GM12878 (cell line): ENCODE measurements around the gene TSPYL4. TPM values are rescaled to one million over a fixed set of nuclear protein-coding genes. Genes with fewer than 3 reads are reported as not detected.

Experiments used
- ATAC-seq: fragments of 200-7000 bp; cut with Tn5 transposase; 3 replicates; pipeline ENCODE4 v1.9.1; 2020; ENCODE audit warnings: mild to moderate bottlenecking, moderate library complexity
- BruUV-seq: library from RNA; stranded (reverse); fragments of 400-500 nt; replicated peaks from 2 replicates; lab custom pipeline; 2021; lab: Mats Ljungman, UMichigan
- CTCF ChIA-PET: fragments of 300-600 bp; sonication (Branson Sonifier 250); formaldehyde crosslinking; extraction: SDS; loops from one replicate; lab custom pipeline; 2021; ENCODE audit warnings: inconsistent platforms; lab: Yijun Ruan, JAX
- POLR2A ChIA-PET: fragments of 350-600 bp; formaldehyde crosslinking; extraction: SDS; loops from one replicate; lab custom pipeline; 2021; ENCODE audit warnings: inconsistent platforms; lab: Charles Lee
- RAD21 ChIA-PET: fragments of 300-600 bp; sonication (Branson Sonifier 250); formaldehyde crosslinking; loops from one replicate; lab custom pipeline; 2023; ENCODE audit warnings: antibody characterized with exemption; ENCODE audit not compliant: unreplicated experiment; lab: Charles Lee
- SMC1A ChIA-PET: fragments of 300-600 bp; sonication (Branson Sonifier 250); formaldehyde crosslinking; loops from one replicate; lab custom pipeline; 2023; ENCODE audit not compliant: unreplicated experiment, uncharacterized antibody; lab: Charles Lee
- DNase-seq: peaks from one replicate; pipeline ENCODE4 v3.0.0-alpha.2; 2011; ENCODE audit warnings: low read depth, low spot score
- FAIRE-seq: peaks from 3 replicates; lab custom pipeline; 2011; peaks lifted over from hg19 to GRCh38; lab: Jason Lieb, UNC
- H2AFZ ChIP-seq: 2 replicates; pipeline ENCODE4 v1.6.0; 2011; ENCODE audit warnings: low read depth, low read length, control low read depth; ENCODE audit not compliant: control insufficient read depth
- H3K27ac ChIP-seq: 2 replicates; pipeline ENCODE4 v1.5.1; 2011; ENCODE audit warnings: control low read depth; ENCODE audit not compliant: control insufficient read depth, insufficient read depth
- H3K27me3 ChIP-seq, 2 experiments: replicated peaks in 1 of 2; 2 replicates each; pipeline versions ENCODE4 v1.6.0 to v1.6.1; 2011; ENCODE audit warnings: low read length in 1 of 2; ENCODE audit not compliant: control insufficient read depth in 2 of 2, insufficient read depth in 2 of 2
- H3K36me3 ChIP-seq, 2 experiments: 2 replicates each; pipeline ENCODE4 v1.5.1; 2011; ENCODE audit warnings: low read length in 1 of 2; ENCODE audit not compliant: control insufficient read depth in 2 of 2, insufficient read depth in 2 of 2
- H3K4me1 ChIP-seq: 2 replicates; pipeline ENCODE4 v1.6.1; 2011; ENCODE audit warnings: mild to moderate bottlenecking, low read length, moderate library complexity, mixed read lengths; ENCODE audit not compliant: control insufficient read depth, insufficient read depth
- H3K4me2 ChIP-seq: 2 replicates; pipeline ENCODE4 v1.6.0; 2011; ENCODE audit warnings: control low read depth; ENCODE audit not compliant: control insufficient read depth, insufficient read depth
- H3K4me3 ChIP-seq: fragments of 200-600 bp; sonication (generic); 2 replicates; pipeline ENCODE4 v1.5.1; 2016
- H3K79me2 ChIP-seq: 2 replicates; pipeline ENCODE4 v1.6.0; 2011; ENCODE audit warnings: low read length; ENCODE audit not compliant: control insufficient read depth, insufficient read depth
- H3K9ac ChIP-seq: 2 replicates; pipeline ENCODE4 v1.8.0; 2011; ENCODE audit warnings: low read length, control low read depth, mixed read lengths; ENCODE audit not compliant: control insufficient read depth, insufficient read depth
- H3K9me3 ChIP-seq: replicated peaks from 3 replicates; pipeline ENCODE4 v1.5.1; 2011; ENCODE audit warnings: mild to moderate bottlenecking, low read length; ENCODE audit not compliant: control insufficient read depth, insufficient read depth
- H4K20me1 ChIP-seq: 2 replicates; pipeline ENCODE4 v1.6.0; 2011; ENCODE audit not compliant: control insufficient read depth, insufficient read depth
- CBX3 ChIP-seq: fragments of 200-600 bp; sonication (generic); IDR thresholded peaks from 2 replicates; pipeline ENCODE4 v1.6.1; 2016; ENCODE audit warnings: low read depth, borderline replicate concordance
- EP300 ChIP-seq, 2 experiments: fragments of 150-350 bp in 1 of 2; IDR thresholded peaks; 2 replicates each; pipeline ENCODE4 v1.6.1; 2011 to 2012; ENCODE audit warnings: low read depth in 2 of 2, low read length in 2 of 2, borderline replicate concordance in 1 of 2, improper control_type of control experiment in 1 of 2, inconsistent platforms in 1 of 2; ENCODE audit not compliant: control insufficient read depth in 1 of 2
- HCFC1 ChIP-seq: fragments of 150-350 bp; IDR thresholded peaks from 2 replicates; pipeline ENCODE4 v1.6.1; 2014; ENCODE audit warnings: low read length
- HDAC2 ChIP-seq: fragments of 200-600 bp; sonication (generic); IDR thresholded peaks from 2 replicates; pipeline ENCODE4 v1.6.1; 2017
- RAD21 ChIP-seq: IDR thresholded peaks from 2 replicates; pipeline ENCODE4 v1.6.1; 2011; ENCODE audit warnings: mild to moderate bottlenecking, low read depth, low read length, moderate library complexity; ENCODE audit not compliant: insufficient read depth
- SMC3 ChIP-seq: IDR thresholded peaks from 2 replicates; pipeline ENCODE4 v1.6.1; 2011; ENCODE audit warnings: low read length, improper control_type of control experiment, borderline replicate concordance
- SREBF1 ChIP-seq: IDR thresholded peaks from 2 replicates; pipeline ENCODE4 v1.6.1; 2012; ENCODE audit warnings: mild to moderate bottlenecking, low read length
- SREBF2 ChIP-seq: IDR thresholded peaks from 2 replicates; pipeline ENCODE4 v1.6.1; 2012; ENCODE audit warnings: mild to moderate bottlenecking, low read length
- SRF ChIP-seq, 2 experiments: IDR thresholded peaks; 2 replicates each; pipeline ENCODE4 v1.6.1; 2011; ENCODE audit warnings: low read depth in 2 of 2, low read length in 2 of 2, mild to moderate bottlenecking in 1 of 2, moderate library complexity in 1 of 2
- TCF7 ChIP-seq: IDR thresholded peaks from 2 replicates; pipeline ENCODE4 v1.6.1; 2014; ENCODE audit warnings: antibody characterized with exemption, borderline replicate concordance
- ZNF384 ChIP-seq: IDR thresholded peaks from 2 replicates; pipeline ENCODE4 v1.6.1; 2012; ENCODE audit warnings: low read depth, mild to moderate bottlenecking, low read length, improper control_type of control experiment, borderline replicate concordance
- ZSCAN29 ChIP-seq: fragments of 450-650 bp; IDR thresholded peaks from 2 replicates; pipeline ENCODE4 v1.6.1; 2017; ENCODE audit warnings: mild to moderate bottlenecking, moderate library complexity
- WGBS: methylation state at CpG from one replicate; pipeline ENCODE4 v1.1.6; 2016; ENCODE audit warnings: low lambda C conversion rate; ENCODE audit not compliant: insufficient replicate concordance, insufficient coverage; ENCODE audit errors: missing lambda C conversion rate; 5-methylcytosine and 5-hydroxymethylcytosine counted together
- in situ Hi-C: fragments of 300-500 bp; cut with MboI; formaldehyde crosslinking; loops from 9 replicates; pipeline ENCODE4 v1.14.3; 2018; ENCODE audit warnings: mixed read lengths
- intact Hi-C: fragments of 100-400 bp; cut with micrococcal nuclease; formaldehyde crosslinking; loops from one replicate; pipeline ENCODE4 v1.14.2; 2022; ENCODE audit not compliant: unreplicated experiment
- polyA plus RNA-seq, 11 experiments: library from polyadenylated mRNA; depleted of rRNA in 4 of 11; unstranded in 6 of 11; stranded (reverse) in 5 of 11; fragments of >200 nt; fragmentation: Nextera tagmentation in 4 of 11; fragmentation: Illumina TruSeq in 1 of 11; extraction: Ambion mirVana in 4 of 11; extraction: Trizol in 1 of 11; gene quantifications; 1 replicate in 1 of 11; 2 replicates in 10 of 11; pipeline versions ENCODE4 v1.2.1 to v1.2.3, GENCODE V29; 2011 to 2016; ENCODE audit warnings: inconsistent platforms in 2 of 11, missing spikeins in 2 of 11, low read depth in 1 of 11
- total RNA-seq, 4 experiments: library from RNA; depleted of rRNA in 3 of 4; stranded (reverse); fragments of >200 nt in 3 of 4; fragmentation: Illumina TruSeq in 1 of 4; extraction: Trizol in 1 of 4; gene quantifications; 2 replicates each; pipeline versions ENCODE4 v1.2.1 to v1.2.3, GENCODE V29; 2013 to 2021
- TF ChIP-seq, protein P1 (sequence below): IDR thresholded peaks from 2 replicates; pipeline ENCODE4 v1.6.1; 2012; ENCODE audit warnings: low read depth, low read length, improper control_type of control experiment
- TF ChIP-seq, protein P2 (sequence below): IDR thresholded peaks from 2 replicates; pipeline ENCODE4 v1.6.1; 2011; ENCODE audit warnings: low read depth, mild to moderate bottlenecking, low read length, moderate library complexity, borderline replicate concordance; ENCODE audit errors: extremely low read depth

The TSPYL4 gene
- total and polyA plus RNA-seq, 10 of the 15 experiments (the other 5 are each of a cell fraction or from before 2014, with no cell fraction given): 1.5 to 27.6 (median 20.0) TPM

DNA sequence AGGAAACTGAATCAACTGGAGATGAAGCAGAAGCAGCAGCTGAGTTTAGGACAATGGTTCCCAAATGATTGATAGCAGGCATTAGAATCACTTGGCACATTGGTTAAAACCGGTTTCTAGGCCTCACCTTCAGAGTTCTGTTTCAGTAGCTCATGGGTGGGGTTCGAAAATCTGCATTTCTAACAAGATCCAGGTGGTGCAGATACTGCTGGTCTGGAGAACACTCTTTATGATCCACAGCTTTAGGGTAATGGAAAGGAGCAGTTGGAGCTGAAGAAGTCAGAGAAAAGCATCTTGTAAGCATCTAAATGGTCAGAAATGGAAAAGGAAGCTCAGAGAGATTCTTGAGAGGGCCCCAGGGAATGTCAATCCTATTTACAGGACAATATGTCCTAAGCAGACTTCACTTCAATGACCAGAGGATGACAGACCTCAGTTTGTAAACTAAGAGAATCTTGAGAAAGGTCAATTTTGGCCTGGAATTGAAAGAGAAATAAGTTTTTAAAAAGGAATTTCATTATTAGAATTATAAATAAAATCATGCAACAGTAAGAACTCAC is 17.4 kb upstream of the TSPYL4 start:
- SMC1A ChIA-PET: interaction anchor here (0.6 to 3.9 kb wide), 15 partner anchors 7 to 299 kb away, joined by 3 to 42 read pairs (median 4); partner anchors contain the start of gene RWDD1
- no peak overlapping the region for H3K27ac ChIP-seq
- H3K36me3 ChIP-seq: peaks cover 0 to 5% of the 10 kb centered on the region in 2 experiments; a peak in 2 of 4 replicates
- no peaks in the 10 kb centered on the region for H4K20me1 ChIP-seq
- no peak overlapping the region for H3K4me3 ChIP-seq
- TF ChIP-seq SREBF2 (no peak), RAD21 (no peak), SREBF1 (no peak), ZSCAN29 (no peak), CBX3 (no peak), ZNF384 (no peak), EP300 (IDR thresholded peaks at IDR 0.05; ENCODE audit: borderline replicate concordance in 1 of 2, control insufficient read depth in 1 of 2, low read depth in 2 of 2, low read length in 2 of 2) (no peak), SRF (IDR thresholded peaks at IDR 0.05; ENCODE audit: low read depth in 2 of 2, low read length in 2 of 2) (no peak), HDAC2 (no peak), TCF7 (no peak), HCFC1 (no peak), SMC3 (no peak)
- TF ChIP-seq, protein P1, sequence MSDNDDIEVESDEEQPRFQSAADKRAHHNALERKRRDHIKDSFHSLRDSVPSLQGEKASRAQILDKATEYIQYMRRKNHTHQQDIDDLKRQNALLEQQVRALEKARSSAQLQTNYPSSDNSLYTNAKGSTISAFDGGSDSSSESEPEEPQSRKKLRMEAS: no peak
- TF ChIP-seq, protein P2, sequence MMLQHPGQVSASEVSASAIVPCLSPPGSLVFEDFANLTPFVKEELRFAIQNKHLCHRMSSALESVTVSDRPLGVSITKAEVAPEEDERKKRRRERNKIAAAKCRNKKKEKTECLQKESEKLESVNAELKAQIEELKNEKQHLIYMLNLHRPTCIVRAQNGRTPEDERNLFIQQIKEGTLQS: no peak
- FAIRE-seq: no peak
- no TSS peak for BruUV-seq
- no peak overlapping the region for H3K4me2 ChIP-seq
- WGBS: 66% methylated on average over 2 of the region's 2 CpGs
- intact Hi-C loops (no loop called here), in situ Hi-C loops (no loop called here)
- no peak overlapping the region for H3K9ac ChIP-seq
- peaks cover 14% of the 10 kb centered on the region for H3K79me2 ChIP-seq
- CTCF ChIA-PET: interaction anchor here (0.8 to 5.5 kb wide), 11 partner anchors 10 to 292 kb away, joined by 3 to 64 read pairs (median 4); no protein-coding TSS in a partner anchor
- no peaks in the 10 kb centered on the region for H3K4me1 ChIP-seq
- ATAC-seq: no peak
- H3K27me3 ChIP-seq: no peaks in the 10 kb centered on the region
- DNase-seq: no peak
- H2AFZ ChIP-seq: no peak overlapping the region
- no peaks in the 10 kb centered on the region for H3K9me3 ChIP-seq
- RAD21 ChIA-PET: interaction anchor here (0.8 to 3.3 kb wide), 6 partner anchors 8 to 300 kb away, joined by 3 to 25 read pairs (median 4); partner anchors contain the start of genes RWDD1 and TSPYL1
- POLR2A ChIA-PET: interaction anchor here (0.6 to 1.9 kb wide), 2 partner anchors 22 to 300 kb away, joined by 3 to 5 read pairs; partner anchors contain the start of gene RWDD1
